Loucy (cell line): ENCODE measurements around the gene ACAA2.

Source experiments
- EZH2phosphoT487 ChIP-seq: fragments of 200-600 bp; IDR thresholded peaks from 2 replicates; pipeline ENCODE4 v1.6.1; 2018; ENCODE audit warnings: antibody characterized with exemption, mild to moderate bottlenecking, moderate library complexity, borderline replicate concordance
- TF ChIP-seq, protein P1 (sequence below): fragments of 200-600 bp; sonication (generic); conservative IDR thresholded peaks from 2 replicates; pipeline ENCODE4 v1.5.1; 2014; ENCODE audit warnings: mild to moderate bottlenecking, antibody characterized with exemption, low read length

DNA sequence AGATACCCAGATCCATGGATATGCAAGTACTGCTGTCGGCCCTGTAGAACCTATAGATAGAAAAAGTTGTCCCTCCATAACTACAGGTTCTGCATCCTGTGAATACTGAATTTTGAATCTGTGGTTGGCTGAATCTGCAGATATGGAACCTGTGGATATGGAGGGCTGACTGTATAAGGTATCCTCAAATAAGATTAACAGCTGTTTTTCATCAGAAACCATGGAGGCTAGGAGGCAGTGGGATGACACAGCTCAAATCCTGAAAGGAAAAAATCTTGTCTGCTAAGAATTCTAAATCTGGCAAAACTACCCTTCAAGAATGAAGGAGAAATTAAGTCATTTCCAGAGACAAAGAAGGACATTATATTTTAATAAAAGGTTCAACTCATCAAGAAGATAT lies 14.7 kb upstream of the ACAA2 start:
- TF ChIP-seq, protein P1, sequence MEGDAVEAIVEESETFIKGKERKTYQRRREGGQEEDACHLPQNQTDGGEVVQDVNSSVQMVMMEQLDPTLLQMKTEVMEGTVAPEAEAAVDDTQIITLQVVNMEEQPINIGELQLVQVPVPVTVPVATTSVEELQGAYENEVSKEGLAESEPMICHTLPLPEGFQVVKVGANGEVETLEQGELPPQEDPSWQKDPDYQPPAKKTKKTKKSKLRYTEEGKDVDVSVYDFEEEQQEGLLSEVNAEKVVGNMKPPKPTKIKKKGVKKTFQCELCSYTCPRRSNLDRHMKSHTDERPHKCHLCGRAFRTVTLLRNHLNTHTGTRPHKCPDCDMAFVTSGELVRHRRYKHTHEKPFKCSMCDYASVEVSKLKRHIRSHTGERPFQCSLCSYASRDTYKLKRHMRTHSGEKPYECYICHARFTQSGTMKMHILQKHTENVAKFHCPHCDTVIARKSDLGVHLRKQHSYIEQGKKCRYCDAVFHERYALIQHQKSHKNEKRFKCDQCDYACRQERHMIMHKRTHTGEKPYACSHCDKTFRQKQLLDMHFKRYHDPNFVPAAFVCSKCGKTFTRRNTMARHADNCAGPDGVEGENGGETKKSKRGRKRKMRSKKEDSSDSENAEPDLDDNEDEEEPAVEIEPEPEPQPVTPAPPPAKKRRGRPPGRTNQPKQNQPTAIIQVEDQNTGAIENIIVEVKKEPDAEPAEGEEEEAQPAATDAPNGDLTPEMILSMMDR = no peak
- TF ChIP-seq EZH2phosphoT487 = no peak
